Measurements from ENCODE around the gene SLC2A13. TPM values are rescaled to one million over a fixed set of nuclear protein-coding genes. Genes with fewer than 3 reads are reported as not detected.

SLC2A13 gene
- total RNA-seq, 1 donor from 2014 or later, result 5.6 TPM

GRCh38 chr12:39920647-39921046 is 185.2 kb downstream of the SLC2A13 start:
- Mint-ChIP-seq H3K27ac (ENCODE audit: unreplicated experiment) (no peak overlapping the region), H3K4me1 (peaks cover 19% of the 10 kb centered on the region), H3K9me3 (no peaks in the 10 kb centered on the region), H3K4me3 (no peak overlapping the region), H3K36me3 (ENCODE audit: low read depth) (no peaks in the 10 kb centered on the region), H3K27me3 (ENCODE audit: low read depth) (no peaks in the 10 kb centered on the region)
- DNase-seq (ENCODE audit: low read depth, low spot score), result no peak
- no peak for TF ChIP-seq CTCF (conservative IDR thresholded peaks at IDR 0.05)

GRCh38 chr12:39920222-39920621 is 185.7 kb downstream of the SLC2A13 start:
- DNase-seq (ENCODE audit: low read depth, low spot score), result no peak
- H3K27me3 Mint-ChIP-seq (ENCODE audit: low read depth), result no peaks in the 10 kb centered on the region
- TF ChIP-seq CTCF (conservative IDR thresholded peaks at IDR 0.05), result no peak
- no peak overlapping the region for H3K27ac Mint-ChIP-seq (ENCODE audit: unreplicated experiment)
- H3K36me3 Mint-ChIP-seq (ENCODE audit: low read depth), result no peaks in the 10 kb centered on the region
- no peaks in the 10 kb centered on the region for H3K9me3 Mint-ChIP-seq
- H3K4me1 Mint-ChIP-seq, result peaks cover 19% of the 10 kb centered on the region
- no peak overlapping the region for H3K4me3 Mint-ChIP-seq

- Mint-ChIP-seq H3K27me3 (ENCODE audit: low read depth) (no peaks in the 10 kb centered on the region), H3K4me1 (peaks cover 18% of the 10 kb centered on the region), H3K36me3 (ENCODE audit: low read depth) (no peaks in the 10 kb centered on the region), H3K9me3 (no peaks in the 10 kb centered on the region), H3K27ac (ENCODE audit: unreplicated experiment) (no peak overlapping the region), H3K4me3 (no peak overlapping the region)
- no peak for TF ChIP-seq CTCF (conservative IDR thresholded peaks at IDR 0.05)
- DNase-seq (ENCODE audit: low read depth, low spot score), result no peak
Observed at GRCh38 chr12:39919790-39920189, 186.1 kb downstream of the SLC2A13 start.

GRCh38 chr12:39915249-39915648 is 190.6 kb downstream of the SLC2A13 start:
- no peaks in the 10 kb centered on the region for H3K36me3 Mint-ChIP-seq (ENCODE audit: low read depth)

GRCh38 chr12:39912211-39912980 is 193.5 kb downstream of the SLC2A13 start:
- no peak overlapping the region for H3K27ac Mint-ChIP-seq (ENCODE audit: unreplicated experiment)
- no peak for TF ChIP-seq CTCF (conservative IDR thresholded peaks at IDR 0.05)
- DNase-seq (ENCODE audit: low read depth, low spot score), result no peak

More at GRCh38 chr12:39915249-39915648, 190.6 kb downstream of the SLC2A13 start:
- Mint-ChIP-seq H3K4me1 (peaks cover 5% of the 10 kb centered on the region), H3K4me3 (no peak overlapping the region), H3K27ac (ENCODE audit: unreplicated experiment) (no peak overlapping the region), H3K27me3 (ENCODE audit: low read depth) (no peaks in the 10 kb centered on the region), H3K9me3 (no peaks in the 10 kb centered on the region)
- DNase-seq (ENCODE audit: low read depth, low spot score), result no peak
- TF ChIP-seq CTCF (conservative IDR thresholded peaks at IDR 0.05), result no peak

More at GRCh38 chr12:39912211-39912980, 193.5 kb downstream of the SLC2A13 start:
- no peaks in the 10 kb centered on the region for H3K36me3 Mint-ChIP-seq (ENCODE audit: low read depth)
- no peaks in the 10 kb centered on the region for H3K4me1 Mint-ChIP-seq
- H3K9me3 Mint-ChIP-seq, result no peaks in the 10 kb centered on the region
- H3K27me3 Mint-ChIP-seq (ENCODE audit: low read depth), result no peaks in the 10 kb centered on the region
- H3K4me3 Mint-ChIP-seq, result no peak overlapping the region
